ENCODE results near the gene COPS7A. TPM values are rescaled to one million over a fixed set of nuclear protein-coding genes. Genes with fewer than 3 reads are reported as not detected.
"Not testable (repeated sequence)": the region's sequence is repeated elsewhere in the genome, so short reads cannot be mapped to it uniquely, and the experiment has no call there.

The COPS7A gene
- total RNA-seq, 6 experiments from 2014 or later: 103 to 122 (median 108) TPM

GRCh38 chr12:6742834-6743233 is 19.0 kb downstream of the COPS7A start:
- H3K36me3 Mint-ChIP-seq (ENCODE audit: low read depth): peaks cover 9% of the 10 kb centered on the region
- H3K4me3 Mint-ChIP-seq: no peak overlapping the region
- no peak for DNase-seq
- H3K27ac Mint-ChIP-seq: no peak overlapping the region
- no peaks in the 10 kb centered on the region for H3K9me3 Mint-ChIP-seq
- no peaks in the 10 kb centered on the region; the same call in 1 of the 2 replicates for H3K4me1 Mint-ChIP-seq (ENCODE audit: low read depth)
- TF ChIP-seq CTCF (IDR thresholded peaks at IDR 0.05): no peak
- H3K27me3 Mint-ChIP-seq (ENCODE audit: insufficient read depth): peaks cover 6% of the 10 kb centered on the region

GRCh38 chr12:6743300-6743699 is 19.5 kb downstream of the COPS7A start:
- Mint-ChIP-seq H3K36me3 (ENCODE audit: low read depth) (peaks cover 14% of the 10 kb centered on the region), H3K27me3 (ENCODE audit: insufficient read depth) (peaks cover 10% of the 10 kb centered on the region)
- H3K27ac Mint-ChIP-seq; H3K4me3 Mint-ChIP-seq; H3K4me1 Mint-ChIP-seq (ENCODE audit: low read depth); H3K9me3 Mint-ChIP-seq; DNase-seq: not testable (repeated sequence)

GRCh38 chr12:6745741-6746525 is 22.1 kb downstream of the COPS7A start:
- H3K9me3 Mint-ChIP-seq: no peaks in the 10 kb centered on the region
- peaks cover 10% of the 10 kb centered on the region for H3K27me3 Mint-ChIP-seq (ENCODE audit: insufficient read depth)
- TF ChIP-seq CTCF (IDR thresholded peaks at IDR 0.05): no peak
- H3K36me3 Mint-ChIP-seq (ENCODE audit: low read depth): peaks cover 22% of the 10 kb centered on the region
- H3K4me1 Mint-ChIP-seq (ENCODE audit: low read depth): peaks cover 5% of the 10 kb centered on the region
- H3K4me3 Mint-ChIP-seq: no peak overlapping the region
- DNase-seq: no peak
- H3K27ac Mint-ChIP-seq: peak overlapping the region; percentile 24; the same call in 1 of the 2 replicates

- Mint-ChIP-seq H3K4me3 (no peak overlapping the region), H3K27ac (peak overlapping the region; percentile 61)
These were observed 23.4 kb downstream of the COPS7A start for GRCh38 chr12:6747216-6747615.

GRCh38 chr12:6748761-6749160 is 24.9 kb downstream of the COPS7A start:
- H3K27ac Mint-ChIP-seq: no peak overlapping the region
- TF ChIP-seq CTCF (IDR thresholded peaks at IDR 0.05): no peak
- DNase-seq: no peak
- peaks cover 36% of the 10 kb centered on the region for H3K36me3 Mint-ChIP-seq (ENCODE audit: low read depth)
- peaks cover 12% of the 10 kb centered on the region for H3K27me3 Mint-ChIP-seq (ENCODE audit: insufficient read depth)
- no peak overlapping the region for H3K4me3 Mint-ChIP-seq
- no peaks in the 10 kb centered on the region for H3K9me3 Mint-ChIP-seq
- H3K4me1 Mint-ChIP-seq (ENCODE audit: low read depth): peaks cover 22% of the 10 kb centered on the region

More at GRCh38 chr12:6747216-6747615, 23.4 kb downstream of the COPS7A start:
- Mint-ChIP-seq H3K27me3 (ENCODE audit: insufficient read depth) (peaks cover 10% of the 10 kb centered on the region), H3K9me3 (no peaks in the 10 kb centered on the region), H3K36me3 (ENCODE audit: low read depth) (peaks cover 33% of the 10 kb centered on the region), H3K4me1 (ENCODE audit: low read depth) (peaks cover 17% of the 10 kb centered on the region)
- TF ChIP-seq CTCF (IDR thresholded peaks at IDR 0.05): no peak
- no peak for DNase-seq

GRCh38 chr12:6750506-6750905 is 26.7 kb downstream of the COPS7A start:
- Mint-ChIP-seq H3K27me3 (ENCODE audit: insufficient read depth) (peaks cover 7% of the 10 kb centered on the region), H3K36me3 (ENCODE audit: low read depth) (peaks cover 36% of the 10 kb centered on the region), H3K4me1 (ENCODE audit: low read depth) (peaks cover 27% of the 10 kb centered on the region), H3K27ac (no peak overlapping the region), H3K9me3 (no peaks in the 10 kb centered on the region), H3K4me3 (no peak overlapping the region)
- no peak for DNase-seq
- TF ChIP-seq CTCF (IDR thresholded peaks at IDR 0.05): no peak

Data from HFFc6 (cell line).